Cerebellar nuclear complex (tissue), 1 donor: ENCODE measurements around the gene ANXA2.

Source experiments
- DNase-seq, 2 experiments: peaks; one replicate each; lab custom pipeline; 2025; lab: John Stamatoyannopoulos, UW

The ANXA2 gene

DNA sequence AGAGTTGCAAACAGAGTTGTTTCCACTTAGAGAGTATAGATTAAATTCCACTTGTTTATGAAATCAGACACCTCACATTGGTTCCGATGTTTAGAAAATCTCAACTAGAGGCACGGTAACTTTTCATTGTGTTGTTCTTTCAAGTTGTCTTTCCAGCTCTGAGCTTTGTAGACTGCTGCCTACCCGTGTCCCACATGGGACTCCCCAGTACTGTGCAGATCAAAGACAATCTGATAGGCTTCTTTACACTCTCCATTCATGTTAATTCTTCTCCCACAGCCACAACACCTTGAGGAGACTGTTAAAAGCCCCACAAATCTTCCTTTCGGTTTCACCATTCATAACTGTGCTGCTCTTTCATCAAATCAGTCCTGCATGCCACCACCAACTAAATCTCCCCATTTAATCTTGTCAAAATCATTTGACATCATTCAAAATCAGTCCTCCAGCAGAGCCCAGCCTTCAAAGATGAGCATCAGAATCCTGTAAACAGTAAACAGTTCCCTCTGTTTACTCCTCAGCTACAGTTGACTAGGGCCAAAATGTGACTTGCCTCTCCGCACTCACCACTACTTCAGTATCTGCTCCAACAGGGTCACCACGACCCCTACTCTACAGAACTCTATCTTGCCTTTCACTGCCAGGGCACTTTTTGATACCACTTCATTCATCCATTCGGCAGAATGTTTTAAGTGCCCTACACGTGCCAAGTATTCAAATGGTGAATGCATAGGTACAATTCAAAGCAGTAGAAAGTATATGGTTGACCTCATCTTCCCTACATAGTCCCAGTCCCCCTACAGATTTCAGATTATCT lies 8.3 kb downstream of the ANXA2 start:
- DNase-seq, result no peak

DNA sequence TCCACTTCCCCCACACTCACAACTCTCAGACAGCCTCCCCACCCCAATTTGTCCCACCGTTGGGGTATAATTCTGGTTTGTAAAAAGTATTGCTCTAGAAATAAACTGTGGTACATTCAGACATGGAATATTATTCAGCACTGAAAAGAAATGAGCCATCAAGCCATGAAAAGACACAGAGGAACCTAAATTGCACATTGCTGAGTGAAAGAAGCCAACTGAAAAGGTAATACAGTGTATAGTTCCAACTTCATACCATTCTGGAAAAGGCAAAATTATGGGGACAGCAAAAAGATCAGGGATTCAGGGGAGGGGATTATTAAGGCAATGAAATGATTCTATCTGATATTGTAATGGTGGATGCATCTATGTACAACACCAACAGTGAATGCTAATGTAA lies 10.5 kb downstream of the ANXA2 start:
- DNase-seq, result no peak

- no peak for DNase-seq
Measured at GRCh38 chr15:60386615-60387014, 11.2 kb downstream of the ANXA2 start.

DNA sequence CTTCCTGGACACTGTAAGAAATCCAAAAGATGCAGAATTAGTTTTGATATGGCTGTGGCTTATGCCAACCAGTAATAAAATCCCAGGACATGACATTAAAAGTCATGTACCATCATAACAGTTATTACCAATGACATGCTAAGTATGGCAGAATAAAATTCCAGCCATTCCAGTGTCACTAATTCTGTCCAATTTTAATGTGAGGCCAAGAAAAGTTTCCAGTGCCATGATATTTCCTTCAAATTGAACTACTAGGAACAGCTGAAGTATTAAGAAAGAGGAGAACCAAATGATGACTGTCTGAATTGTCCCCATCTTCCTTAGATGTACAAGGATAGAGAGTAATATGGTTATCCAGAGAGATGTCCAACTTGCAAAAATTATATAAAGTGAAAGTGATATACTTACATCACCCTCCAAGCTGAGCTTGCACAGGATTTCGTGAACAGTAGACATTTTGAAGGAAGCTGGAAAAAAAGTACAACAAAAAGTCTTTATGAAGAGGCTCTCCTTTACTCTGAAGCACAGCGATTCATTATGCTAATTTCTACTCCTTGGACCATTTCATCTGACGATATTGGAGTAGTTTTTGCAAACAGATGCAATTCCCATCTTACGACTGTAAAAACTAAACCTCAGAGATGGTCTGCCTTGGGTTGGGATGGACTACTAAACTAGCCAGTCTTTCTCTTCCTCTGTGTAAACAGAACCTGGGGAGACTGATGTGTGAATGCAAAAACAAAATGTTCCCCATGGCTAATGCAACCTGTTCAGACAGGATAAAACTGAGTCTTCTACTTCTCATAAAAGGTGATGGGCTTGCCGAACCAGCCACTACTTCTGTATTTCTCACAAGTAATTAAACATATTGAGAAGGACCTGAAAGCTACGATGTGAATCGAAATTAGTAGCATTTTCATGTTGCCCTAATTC lies 11.9 kb downstream of the ANXA2 start:
- DNase-seq, result no peak

DNA sequence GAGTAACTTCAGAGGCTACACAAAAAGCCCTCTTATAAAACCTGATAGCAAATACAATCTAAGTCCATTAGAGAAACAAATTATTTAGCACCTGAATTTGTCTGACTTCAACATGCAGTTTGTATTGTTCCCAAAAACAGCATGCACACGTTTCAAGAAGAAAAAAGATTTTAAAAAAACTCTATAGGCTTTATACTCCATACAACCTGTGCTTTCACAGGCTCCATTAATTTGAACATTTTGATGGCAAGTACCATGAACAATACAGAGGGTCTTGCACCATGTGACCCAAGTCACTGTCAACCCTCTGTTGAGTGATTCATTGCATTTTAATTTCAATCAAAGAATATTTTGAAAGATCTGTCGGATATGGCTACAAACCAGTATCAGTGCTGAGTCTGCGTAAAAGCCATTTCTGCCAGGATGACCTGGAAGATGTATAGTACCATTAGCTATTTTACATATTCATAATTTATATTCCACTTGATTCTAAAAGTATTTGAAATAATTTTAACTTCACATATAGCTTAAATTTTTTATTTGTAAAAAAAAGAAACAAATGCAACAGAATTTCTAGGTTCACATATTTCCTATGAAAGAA lies 13.2 kb downstream of the ANXA2 start:
- no peak for DNase-seq

DNA sequence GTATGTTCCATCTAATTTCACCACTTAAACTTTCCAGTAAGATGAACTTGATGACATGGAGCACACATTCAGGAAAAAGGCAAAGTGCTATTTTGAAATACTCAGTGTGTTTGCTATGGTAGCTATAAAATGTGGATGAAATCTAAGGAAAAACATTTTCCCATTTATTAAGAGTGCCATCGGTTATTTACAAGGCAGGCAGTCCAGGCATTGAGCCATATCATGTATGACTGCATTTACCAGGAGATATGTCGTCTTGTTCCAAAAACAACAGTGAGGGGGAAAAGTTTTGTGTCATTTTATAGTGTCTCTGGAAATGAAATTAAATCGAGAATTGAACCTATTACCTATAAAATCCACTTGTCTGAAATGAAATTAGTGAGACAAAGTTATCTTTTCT lies 13.7 kb downstream of the ANXA2 start:
- DNase-seq, result no peak

- DNase-seq, result no peak
Measured at GRCh38 chr15:60382773-60383674, 14.8 kb downstream of the ANXA2 start.

- no peak for DNase-seq
Measured at GRCh38 chr15:60381148-60381788, 16.5 kb downstream of the ANXA2 start.

GRCh38 chr15:60379525-60380274 lies 18.1 kb downstream of the ANXA2 start:
- DNase-seq, result no peak

- DNase-seq, result no peak
Measured at GRCh38 chr15:60379185-60379524, 18.6 kb downstream of the ANXA2 start.

GRCh38 chr15:60376677-60377095 lies 21.1 kb downstream of the ANXA2 start:
- DNase-seq, result no peak

- DNase-seq, result no peak
Measured at GRCh38 chr15:60375306-60375705, 22.5 kb downstream of the ANXA2 start.

DNA sequence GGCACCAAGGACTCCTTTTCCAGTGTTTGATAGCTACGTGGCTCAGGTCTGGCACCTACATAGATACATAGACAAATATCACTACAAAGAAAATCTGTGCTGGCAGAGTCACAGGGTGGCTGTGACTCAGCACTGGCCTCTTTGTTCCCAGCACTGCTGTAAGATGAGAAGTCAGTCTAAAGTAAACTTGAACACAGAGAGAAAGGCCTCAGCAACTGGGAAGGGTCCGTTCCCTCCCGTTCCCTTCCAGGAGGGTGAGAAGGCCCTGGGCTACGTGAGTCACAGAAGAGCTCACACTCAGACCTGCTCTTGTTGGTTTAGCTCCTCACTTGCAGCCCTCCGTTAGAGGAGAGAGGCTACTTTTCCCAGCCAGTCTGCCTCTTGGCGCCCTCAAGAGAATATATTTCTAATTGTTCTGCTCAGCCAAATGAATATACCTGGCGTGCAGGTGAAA lies 23.1 kb downstream of the ANXA2 start:
- DNase-seq, result no peak

GRCh38 chr15:60374209-60374608 lies 23.6 kb downstream of the ANXA2 start:
- DNase-seq, result no peak

DNA sequence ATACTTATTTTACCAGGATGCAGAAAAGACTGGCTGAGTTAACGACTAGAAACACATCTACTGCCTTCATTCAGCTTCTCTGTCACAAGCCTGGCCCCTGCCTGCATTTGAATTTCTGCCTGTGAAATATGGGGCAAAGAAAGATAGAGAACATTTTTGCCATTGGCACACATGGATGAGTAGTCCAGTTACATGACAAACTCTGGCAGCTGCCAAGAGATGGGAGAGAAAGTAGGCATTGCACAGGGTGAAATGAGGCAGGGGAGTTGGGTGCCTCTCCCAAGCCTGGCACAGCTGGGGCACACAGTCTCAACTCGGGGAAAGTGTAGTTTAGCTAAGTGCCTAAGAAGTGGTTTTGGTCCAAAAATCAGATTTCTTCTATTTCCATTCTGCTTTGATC lies 24.0 kb downstream of the ANXA2 start:
- no peak for DNase-seq

DNA sequence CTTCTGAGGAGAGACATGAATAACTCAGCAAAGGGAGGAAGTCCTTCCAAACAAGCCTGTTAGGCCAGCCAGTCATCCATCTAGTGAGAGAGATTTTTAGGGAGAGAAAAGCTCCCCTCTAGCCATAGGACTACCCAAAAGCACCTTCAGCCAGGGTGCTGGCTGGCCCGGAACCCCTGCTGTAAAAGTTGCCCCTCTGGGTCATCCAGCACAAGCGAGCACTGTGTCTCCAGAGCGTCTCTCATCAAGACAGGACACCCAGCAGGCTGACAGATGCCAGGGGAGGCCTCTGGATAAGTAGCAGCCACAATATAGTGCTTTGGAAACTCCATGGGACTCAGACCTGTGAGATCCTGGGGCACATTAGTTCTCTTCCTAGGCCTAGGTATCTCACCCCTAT lies 24.5 kb downstream of the ANXA2 start:
- DNase-seq, result no peak

DNA sequence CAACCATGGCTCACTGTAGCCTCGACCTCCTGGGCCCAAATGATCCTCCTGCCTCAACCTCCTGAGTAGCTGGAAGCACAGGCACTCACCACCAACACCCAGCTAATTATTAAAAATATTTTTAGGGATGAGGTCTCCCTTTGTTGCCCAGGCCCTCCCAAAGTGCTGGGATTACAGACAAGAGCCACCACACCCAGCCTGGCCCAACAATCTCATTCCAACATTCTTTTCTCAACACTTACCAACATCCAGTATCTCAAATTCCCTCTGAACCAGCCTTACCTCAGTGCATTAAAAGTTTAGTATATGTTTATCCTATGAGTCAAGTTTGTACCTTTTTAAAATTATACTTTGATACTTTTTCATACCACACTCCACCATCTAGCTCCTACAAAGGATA lies 25.0 kb downstream of the ANXA2 start:
- no peak for DNase-seq

DNA sequence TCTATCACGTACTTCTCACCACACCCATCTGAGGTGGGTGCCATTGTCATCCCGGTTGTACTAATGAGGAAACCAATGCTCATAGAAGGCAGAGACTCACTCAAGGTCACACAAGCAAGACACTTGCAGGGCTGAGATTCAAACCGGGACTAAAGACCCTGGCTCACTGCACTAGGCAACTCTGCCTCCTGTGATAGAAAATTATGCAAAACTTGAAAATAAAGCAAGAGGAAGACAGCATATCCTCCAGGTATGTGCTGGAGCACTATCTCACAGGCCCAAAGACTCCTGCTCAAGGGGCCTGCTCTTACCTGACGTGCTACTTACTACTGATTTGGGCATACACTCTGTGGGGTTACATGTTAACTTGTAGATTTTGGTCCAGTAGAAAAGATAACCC lies 25.6 kb downstream of the ANXA2 start:
- DNase-seq, result no peak

- no peak for DNase-seq
Measured at GRCh38 chr15:60371175-60372051, 26.4 kb downstream of the ANXA2 start.

- no peak for DNase-seq
Measured at GRCh38 chr15:60370869-60371136, 27.0 kb downstream of the ANXA2 start.
